Measurements from ENCODE around the gene CFAP58.

The CFAP58 gene

DNA sequence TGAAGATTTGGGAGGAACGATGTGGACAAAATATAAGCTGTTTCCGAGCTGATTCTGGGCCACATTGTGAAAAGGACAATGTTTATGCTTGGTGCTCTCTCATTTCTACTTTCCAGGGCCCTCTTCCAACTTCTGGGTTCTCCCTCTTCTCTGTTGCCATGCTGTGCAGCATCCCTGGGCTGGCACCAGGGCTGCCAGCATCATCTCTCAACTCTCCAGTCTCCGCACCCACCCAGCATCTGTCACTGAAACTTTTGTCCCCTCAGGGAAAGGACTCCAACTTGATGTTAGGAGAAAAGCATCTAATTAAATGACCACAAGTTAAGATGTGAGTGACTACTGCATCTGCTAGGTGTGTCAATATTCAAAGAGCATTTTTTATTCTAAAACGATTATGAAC is 26.7 kb downstream of the CFAP58 start:
- no peak for DNase-seq

DNA sequence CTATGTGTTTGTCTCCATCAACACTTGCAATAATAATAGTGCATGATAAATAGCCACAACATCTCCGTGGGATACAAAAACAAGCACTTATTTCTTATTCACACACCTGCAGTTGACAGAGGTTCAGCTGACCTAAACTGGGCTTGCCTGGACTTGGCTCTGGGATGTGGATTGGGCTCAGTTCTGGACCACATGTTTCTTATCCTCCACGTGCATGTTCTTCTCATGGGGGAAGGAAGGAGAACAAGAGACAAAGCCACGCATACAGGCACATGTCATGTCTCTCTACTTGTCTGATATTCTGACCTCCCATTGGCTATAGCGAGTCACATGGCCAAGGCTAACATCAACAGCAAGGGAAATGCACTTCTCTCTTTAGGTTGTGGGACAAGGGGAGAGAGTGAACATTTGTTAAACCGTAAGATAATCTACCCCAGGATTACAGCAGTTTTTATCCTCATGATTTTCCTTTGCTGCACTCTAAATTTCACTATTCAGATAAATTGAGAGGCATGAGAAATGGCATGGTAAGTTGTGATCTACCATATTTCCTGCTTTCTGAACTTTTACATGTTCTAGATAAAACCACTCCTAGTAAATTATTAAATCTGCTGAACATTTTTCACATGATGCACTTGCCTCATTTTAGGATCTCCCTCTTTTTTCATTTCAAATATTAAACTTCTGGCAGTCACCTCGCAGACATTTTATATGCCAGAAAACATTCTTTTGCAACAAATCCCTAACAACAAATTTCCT is 33.7 kb downstream of the CFAP58 start:
- DNase-seq, result no peak

DNA sequence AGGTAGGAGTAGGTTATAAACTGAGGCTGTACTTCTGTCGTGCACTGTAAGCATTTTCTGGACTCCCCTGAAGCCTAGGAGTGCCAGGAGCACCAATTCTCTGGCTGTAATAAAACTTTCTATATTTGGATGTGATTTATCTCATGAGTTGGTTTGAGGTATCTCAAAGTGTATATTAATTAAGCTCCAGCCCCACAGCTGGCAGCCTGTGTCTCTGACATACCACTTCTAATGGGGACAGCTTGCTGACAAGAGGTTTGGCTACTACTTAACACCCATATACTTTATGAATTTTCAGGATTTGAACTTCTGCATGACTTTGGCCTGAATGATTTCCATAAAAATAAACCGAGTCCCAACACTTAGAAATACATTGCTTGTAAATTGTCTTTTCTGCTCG is 35.2 kb downstream of the CFAP58 start:
- DNase-seq, result no peak

DNA sequence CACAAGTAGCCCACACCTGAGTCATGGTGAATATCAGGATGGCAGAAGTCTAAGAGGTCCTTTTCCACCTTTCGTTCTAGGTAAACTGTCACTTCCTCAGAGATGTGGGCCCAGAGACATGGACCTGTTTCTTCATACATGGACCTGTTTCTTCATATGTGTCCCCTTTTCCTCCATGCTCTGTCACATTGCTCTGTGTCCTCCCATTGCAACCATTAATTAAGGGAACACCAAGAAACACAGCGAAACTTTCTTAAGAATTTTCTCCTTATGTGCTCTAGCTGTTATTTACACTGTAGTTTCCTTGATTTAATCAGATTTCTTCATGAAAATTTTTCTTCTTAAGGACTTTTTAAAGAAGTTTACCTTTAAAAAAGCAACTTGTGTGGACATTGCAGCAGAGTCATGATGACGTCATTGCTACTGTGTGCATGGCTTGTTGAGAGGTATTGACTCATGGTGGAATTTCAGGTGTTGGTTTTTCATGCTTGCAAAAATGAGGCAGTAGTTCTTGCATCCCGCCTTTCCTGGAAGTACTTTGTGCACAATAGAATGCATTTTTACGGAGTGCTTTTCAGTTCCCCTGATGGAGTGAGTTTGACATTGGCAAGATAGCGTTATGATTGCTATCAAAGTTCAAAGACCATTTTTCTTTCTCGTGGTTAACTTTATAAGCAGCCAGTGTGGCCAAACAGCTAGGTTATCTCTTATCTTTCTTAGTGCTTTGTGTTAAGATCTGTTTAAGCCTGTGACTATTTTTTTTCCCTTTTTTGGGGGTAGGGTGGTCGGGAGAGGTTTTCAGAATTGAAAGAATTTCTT is 37.7 kb downstream of the CFAP58 start:
- no peak for DNase-seq

DNA sequence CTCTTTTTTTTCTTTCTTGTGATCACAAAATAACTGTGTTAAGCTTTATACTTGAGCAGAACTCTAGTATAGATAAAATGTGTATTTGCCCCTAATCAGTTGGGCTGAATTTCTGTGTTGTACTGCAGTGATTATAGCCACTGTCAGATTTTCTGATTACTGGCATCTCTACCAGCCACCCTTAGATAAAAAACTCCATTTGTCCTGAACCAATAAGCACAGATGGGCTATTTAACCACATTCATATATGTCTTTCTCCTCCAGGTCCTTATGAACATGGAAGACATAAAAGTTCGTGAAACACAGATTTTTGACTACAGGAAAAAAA is 38.3 kb downstream of the CFAP58 start:
- no peak for DNase-seq

DNA sequence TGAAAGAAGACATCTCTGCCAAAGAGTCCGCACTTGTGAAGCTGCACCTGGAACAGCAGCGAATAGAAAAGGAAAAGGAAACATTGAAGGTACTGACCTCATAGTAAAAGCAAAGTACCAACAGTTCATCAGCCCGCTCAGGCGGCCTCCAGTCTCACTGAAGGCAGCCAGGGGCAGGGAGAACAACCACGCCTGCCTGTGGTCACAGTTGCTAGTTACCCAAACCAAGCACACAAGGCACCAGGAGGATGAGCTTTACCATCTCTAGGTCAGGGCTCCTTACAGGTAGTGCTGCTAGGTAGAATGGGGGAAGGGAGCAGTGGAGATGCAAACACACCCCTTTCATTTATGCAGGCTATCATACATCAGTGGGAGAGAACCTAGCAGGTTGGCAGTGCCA is 39.8 kb downstream of the CFAP58 start:
- no peak for DNase-seq

DNA sequence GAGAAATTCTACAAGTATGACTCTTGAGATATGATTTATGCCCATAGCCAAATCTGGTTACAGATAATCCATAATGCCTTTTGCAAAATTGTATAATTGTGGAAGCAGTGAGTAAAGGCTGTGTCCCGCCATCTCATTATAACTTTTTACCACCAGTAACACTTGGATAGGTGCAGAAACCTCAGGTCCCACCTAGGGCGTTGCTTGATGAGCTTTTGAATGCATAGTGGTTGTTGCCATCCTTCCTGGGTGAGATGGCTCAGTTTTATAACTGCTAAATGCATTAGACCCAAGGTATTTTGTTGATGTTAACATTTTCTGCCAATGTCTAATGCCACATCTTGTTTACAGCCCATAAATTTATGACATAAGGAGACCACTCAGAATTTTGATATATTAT is 42.9 kb downstream of the CFAP58 start:
- DNase-seq, result no peak

DNA sequence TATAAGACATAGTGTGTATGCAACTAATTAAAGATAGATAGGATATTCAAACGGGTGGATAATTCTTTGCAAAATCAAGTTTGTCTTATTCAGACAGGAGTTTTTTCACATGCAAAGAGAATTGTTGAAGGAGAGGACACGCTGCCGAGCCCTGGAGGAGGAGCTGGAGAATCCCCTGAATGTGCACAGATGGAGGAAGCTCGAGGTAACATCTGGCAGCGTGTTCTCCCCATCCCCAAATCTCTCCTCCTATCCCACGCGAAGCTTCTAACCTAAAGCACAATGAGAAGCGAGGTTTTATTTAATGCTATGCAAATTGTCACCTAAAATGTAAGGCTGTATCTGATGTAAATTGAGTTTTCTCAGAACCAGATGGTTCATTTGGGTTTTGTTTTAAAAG is 50.0 kb downstream of the CFAP58 start:
- DNase-seq, result no peak

DNA sequence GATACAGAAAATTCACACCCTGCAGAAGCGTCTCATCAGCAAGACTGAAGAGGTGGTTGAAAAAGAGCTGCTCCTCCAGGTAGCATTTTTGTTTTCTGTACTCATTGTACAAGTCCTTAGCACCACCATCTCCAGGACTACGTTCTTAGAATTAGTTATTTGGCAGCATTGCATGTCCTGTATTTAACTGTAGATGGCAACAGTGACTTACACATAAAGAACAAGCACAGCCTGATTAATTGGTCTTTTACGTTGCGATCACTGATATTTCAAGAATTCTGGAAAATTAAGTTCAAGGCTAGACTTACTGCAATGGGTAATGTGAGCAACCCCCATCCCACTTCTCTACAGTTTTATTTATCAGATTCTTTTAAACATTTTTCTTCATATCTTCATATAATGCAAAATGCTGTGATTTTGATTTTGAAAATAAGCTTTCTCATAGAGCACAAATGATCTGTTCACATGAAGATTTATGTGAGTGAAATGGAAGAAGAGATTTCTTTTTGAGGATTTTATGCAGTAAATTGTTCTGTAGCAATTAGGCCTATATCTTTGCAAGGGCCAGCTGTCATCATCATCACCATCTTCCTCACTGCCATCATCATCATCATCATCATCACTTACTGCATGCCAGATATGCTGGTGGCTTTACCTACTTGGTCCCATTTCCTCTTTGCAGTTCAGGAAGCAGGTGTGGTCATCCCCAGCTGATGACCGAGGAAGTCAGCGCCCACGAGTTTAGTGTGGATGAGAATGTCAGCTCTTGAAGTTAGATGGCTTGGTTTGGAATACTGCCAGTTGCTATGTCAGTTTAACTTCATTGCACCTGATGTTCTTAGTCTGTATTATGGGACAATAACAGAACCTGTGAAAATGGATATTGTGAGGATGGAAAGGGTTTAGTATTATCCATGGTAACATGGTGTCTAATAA is 53.4 kb downstream of the CFAP58 start:
- no peak for DNase-seq

DNA sequence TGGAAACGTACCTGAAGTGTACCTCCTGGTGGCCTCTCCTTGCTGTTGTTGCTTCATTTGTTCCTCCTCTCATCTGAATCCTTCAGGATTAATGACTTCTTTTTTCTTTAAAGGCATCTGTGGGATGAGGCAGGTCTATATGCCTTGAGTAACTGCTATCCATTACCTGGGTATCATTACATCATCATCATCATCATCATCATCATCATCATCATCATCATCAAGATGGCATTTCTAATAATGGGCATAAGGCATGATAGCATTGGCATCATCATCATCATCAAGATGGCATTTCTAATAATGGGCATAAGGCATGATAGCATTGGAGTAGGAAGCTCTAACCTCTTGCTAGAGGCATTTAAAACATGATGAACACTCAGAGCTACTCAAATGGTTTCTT is 59.9 kb downstream of the CFAP58 start:
- no peak for DNase-seq

DNA sequence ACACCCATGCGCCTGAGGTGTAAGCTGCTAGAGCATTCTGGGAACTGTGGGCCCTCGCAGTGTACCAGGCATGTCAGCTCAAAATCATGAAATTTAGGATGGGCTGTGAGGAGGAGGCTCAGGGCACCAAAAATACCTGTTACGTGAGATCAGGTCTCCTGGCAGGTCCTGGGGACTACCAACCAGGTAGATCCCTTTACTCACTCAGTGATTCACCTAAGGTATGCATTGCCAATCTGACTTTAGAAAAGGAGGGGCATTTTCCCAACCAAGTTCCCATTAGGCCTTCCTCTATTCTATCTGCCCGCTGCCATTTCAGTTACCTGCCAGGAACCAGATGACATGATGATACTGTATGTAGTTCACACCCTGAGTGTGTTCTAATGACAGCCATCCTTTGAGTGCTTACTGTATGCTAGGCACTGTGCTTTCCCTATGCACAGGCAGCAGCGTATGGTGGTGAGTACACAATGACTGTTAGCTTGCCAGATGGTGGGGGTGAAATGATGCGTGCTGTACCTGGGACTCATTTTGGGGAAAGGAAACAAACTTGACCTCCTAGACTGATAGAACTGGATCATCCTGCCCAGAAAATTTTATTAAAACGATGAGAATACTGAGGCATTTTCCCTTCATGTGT is 62.0 kb downstream of the CFAP58 start:
- no peak for DNase-seq

DNA sequence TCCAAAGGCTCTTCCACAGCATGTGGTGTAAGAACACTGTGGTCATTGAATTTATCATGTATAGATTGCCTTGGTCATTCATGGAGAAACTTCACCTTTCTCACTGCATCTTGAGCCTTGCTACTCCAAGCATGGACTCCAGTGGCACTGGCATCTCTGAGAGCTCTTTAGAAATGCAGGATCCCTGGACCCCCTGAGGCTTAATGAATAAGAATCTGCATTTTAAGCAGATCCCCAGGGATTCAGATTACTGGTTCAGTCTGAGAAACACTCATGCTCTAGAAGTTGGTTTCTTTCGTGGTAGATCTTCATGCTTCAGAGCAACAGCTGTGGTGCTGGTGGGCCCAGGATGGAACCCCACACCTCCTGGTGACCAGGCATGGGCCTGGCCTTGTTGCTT is 63.2 kb downstream of the CFAP58 start:
- no peak for DNase-seq

DNA sequence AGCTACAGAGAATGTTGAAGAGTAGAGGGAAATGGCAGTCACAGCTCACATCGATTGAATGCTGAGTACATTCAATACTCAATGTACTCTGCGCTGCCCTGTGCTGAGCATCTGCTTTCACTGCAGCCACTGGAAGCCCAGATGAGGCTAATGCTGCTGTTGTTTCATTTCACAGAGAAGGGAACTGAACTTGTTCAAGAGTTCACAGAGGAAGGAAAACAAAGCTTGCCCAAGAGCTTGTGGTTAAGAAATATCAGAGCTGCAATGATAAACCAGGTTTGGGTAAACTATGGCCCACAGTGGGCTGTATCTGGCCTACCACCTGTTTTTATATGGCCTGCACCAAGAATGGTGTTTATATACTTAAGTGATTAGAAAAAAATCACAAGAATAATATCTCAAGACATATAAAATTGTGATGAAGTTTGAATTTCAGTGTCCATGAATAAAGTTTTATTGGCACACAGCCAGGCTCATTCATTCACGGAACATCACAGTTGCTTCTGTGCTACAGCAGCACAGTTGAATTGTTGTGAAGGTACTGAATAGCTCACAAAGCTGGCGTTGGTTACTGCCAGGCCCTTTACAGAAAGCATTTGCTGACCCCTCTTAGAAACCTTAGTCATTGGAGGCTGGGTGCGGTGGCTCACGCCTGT is 64.1 kb downstream of the CFAP58 start:
- DNase-seq, result no peak

DNA sequence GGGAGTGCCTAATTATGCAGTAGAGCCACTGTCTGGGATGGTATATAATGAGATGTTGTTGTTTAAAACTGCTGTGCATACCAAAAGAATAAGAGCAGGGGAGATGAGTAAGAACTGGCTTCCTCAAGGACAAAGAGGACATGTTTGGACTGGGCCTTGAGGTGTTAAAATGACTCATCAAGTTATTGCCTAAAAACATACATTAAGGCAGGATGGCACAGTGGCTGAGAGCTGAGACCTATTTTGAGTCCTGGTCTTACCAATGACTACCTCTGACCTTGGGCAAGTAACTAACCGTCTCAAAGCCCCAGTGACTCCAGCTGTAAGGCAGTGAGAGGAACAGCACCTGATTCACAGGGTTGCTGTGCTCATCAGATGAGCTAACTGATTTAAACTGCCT is 71.1 kb downstream of the CFAP58 start:
- no peak for DNase-seq

DNA sequence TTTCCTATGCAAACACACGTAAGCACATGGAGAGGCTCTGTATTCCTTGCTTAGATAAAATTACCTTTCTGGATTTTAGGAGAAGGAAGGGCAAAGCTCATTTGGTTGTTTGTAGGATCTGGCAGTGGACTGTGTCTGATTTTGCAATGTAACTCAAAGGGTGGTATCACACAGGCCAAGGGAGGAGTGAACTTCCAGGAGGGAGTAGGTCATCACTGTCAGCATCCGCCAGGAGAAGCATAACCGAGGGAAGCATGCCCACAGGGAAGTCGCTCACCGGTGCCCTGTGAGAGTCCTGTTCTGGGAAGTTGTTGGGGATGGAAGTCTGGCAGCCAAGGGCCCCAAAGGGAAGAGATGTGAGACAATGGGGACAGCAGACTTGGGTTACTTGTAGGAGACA is 74.4 kb downstream of the CFAP58 start:
- no peak for DNase-seq

DNA sequence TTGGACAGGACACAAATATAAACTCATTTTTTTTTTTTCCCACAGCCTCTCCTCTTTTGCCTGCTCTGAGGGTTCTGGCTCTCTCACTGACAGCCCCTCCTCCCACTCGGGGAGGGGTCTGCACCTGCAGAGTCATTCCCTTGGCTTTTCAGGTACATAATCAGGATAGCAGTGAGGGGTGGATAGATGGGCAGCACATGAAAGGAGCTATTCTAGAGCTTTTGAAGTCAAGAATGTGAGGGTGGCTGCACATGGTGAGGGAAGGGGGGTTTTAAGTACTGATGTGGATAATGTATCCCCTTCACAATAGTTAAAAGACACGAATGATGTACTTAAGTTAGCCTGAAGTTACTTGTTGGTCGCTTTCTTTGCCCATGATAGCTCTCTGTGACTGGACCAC is 76.2 kb downstream of the CFAP58 start:
- no peak for DNase-seq

DNA sequence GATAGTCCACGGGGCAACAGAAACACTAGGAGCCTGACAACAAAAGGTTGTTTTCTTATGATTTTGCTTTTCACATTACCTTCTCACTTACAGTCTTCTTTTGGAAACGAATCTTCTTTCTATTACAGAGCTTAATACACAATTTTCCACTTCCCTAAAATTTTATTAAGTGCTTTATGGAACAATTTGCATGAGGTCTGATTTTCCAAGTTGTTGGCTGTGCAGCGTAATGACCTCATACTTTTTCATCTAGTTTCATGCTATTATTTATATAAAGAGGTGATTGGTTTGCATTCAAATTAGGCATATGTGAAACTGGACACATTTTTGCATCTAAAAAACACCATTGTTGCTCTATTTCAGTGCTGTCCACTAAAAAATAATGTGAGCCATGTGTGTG is 76.7 kb downstream of the CFAP58 start:
- no peak for DNase-seq

DNA sequence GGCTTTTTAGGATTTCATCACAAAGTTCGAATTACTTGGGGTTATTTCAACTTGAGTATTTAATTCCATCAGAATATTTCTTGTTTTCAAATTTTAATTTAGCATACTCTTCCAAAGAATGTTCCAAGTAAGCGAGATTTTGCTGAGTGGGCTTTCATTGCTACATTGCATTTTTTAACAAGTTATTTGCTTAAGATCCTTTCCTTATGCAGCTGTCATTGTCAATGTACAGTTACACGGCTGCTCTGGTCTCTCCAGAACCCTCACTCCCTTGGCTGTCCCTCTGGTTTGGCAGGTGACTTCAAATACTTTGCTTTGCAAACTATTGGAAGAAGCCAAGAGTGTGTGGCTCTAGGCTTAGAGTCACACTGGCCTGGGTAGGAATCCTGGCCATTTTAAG is 80.0 kb downstream of the CFAP58 start:
- DNase-seq, result no peak

DNA sequence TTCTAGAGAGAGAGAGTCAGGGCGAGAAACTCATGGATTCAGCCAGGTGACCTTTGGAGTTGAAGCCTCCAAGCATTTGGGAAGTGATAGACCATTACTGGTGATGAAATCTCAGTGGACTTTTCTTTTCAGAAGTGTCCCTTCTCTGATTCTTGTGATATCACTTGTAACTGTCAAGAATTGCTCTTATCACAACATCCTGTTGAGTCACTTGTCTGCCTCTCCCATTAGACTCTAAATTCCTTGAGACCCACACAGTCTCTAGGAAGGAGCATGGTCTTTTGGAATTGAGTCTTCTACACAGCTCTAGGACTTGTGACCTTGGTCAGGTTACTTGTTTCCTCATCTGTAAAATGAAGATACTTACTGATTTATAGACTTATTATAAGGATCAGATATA is 81.0 kb downstream of the CFAP58 start:
- DNase-seq, result no peak

DNA sequence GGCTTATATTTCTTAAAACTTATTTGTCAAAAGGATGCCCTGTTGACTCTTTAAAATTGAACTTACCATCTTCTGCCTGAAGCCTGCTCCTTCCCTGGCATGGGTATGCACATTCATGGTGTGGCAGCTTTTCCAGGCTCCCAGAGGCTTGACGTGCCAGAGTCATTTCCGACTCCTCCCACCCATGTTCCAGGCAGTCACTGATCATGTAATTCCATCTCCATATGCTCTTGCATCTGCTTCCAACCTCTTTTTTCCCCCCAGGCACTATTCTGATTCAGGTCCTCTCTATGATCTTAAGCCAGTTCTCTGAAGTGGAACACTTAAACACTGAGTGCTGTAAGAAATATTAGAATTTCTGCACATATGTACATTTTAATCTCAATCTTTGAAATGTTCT is 82.2 kb downstream of the CFAP58 start:
- DNase-seq, result no peak

DNA sequence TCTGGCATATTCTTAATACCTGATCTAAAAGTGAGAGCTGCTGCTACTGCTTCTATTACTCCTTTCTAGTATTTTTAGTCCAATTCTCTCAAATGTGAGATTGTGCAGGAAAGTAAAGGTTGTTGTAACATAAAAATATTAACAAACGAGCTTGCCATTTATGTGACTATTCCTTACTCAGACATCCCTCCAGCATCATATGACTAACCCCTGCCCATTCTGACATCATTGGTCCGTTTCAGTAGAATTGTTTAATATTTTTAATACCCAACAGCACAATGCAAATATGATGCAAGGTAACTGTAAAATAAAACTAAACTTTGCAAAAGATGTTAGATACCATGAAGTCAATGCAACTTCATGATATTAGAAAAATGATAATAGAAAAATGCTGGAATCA is 83.6 kb downstream of the CFAP58 start:
- DNase-seq, result no peak

DNA sequence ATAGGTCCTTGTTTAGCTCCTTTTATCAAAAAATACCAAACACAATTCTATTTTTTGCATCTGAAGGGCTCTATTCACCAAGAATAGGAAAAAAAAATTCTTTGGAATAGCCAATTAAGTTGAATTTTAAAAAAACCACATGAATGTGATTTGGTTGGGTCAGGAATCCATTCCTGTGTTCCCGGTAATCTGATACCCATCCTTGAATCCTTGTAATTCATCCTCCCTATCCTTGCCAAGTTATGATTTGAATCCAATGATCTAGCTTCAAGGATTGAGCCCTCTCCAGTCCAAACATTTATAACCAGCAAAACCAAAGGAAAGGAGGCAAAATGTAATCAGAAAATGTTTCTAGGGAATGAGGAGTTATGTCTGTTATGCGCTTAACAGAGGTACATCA is 86.6 kb downstream of the CFAP58 start:
- no peak for DNase-seq
